Retinal pigment epithelial cell (primary cell): ENCODE results near the gene FBLN2.

Source experiments
- DNase-seq: peaks from one replicate; pipeline ENCODE4 v3.0.0-alpha.2; 2010; ENCODE audit warnings: low read depth
- H3K4me3 ChIP-seq: 2 replicates; pipeline ENCODE4 v1.5.1; 2011; ENCODE audit warnings: mild to moderate bottlenecking, low read length, control low read depth, moderate library complexity
- CTCF ChIP-seq: conservative IDR thresholded peaks from 2 replicates; pipeline ENCODE4 v1.5.1; 2011; ENCODE audit warnings: low read depth, low read length, control low read depth, inconsistent platforms

The FBLN2 gene

GRCh38 chr3:13504161-13504831, 44.6 kb upstream of the FBLN2 start:
- no peak overlapping the region for H3K4me3 ChIP-seq
- DNase-seq, result no peak
- TF ChIP-seq CTCF, result no peak

GRCh38 chr3:13505147-13506130, 43.5 kb upstream of the FBLN2 start:
- no peak overlapping the region for H3K4me3 ChIP-seq
- no peak for TF ChIP-seq CTCF
- DNase-seq, result no peak

GRCh38 chr3:13506239-13506638, 42.7 kb upstream of the FBLN2 start:
- no peak for DNase-seq
- no peak overlapping the region for H3K4me3 ChIP-seq
- no peak for TF ChIP-seq CTCF

GRCh38 chr3:13506680-13507079, 42.2 kb upstream of the FBLN2 start:
- no peak overlapping the region for H3K4me3 ChIP-seq
- TF ChIP-seq CTCF, result no peak
- no peak for DNase-seq

- no peak for DNase-seq
- H3K4me3 ChIP-seq, result no peak overlapping the region
These were observed 41.7 kb upstream of the FBLN2 start for GRCh38 chr3:13507247-13507569.

GRCh38 chr3:13507570-13508339, 41.2 kb upstream of the FBLN2 start:
- H3K4me3 ChIP-seq, result no peak overlapping the region
- DNase-seq, result no peak
- TF ChIP-seq CTCF, result no peak

More at GRCh38 chr3:13507247-13507569, 41.7 kb upstream of the FBLN2 start:
- TF ChIP-seq CTCF, result no peak
